ENCODE measurements around the gene COX6B1. TPM values are rescaled to one million over a fixed set of nuclear protein-coding genes. Genes with fewer than 3 reads are reported as not detected.
A peak's percentile ranks its signal among the peaks of the same experiment; 100 is the strongest.
"Not testable (repeated sequence)": the region's sequence is repeated elsewhere in the genome, so short reads cannot be mapped to it uniquely, and the experiment has no call there.

COX6B1 gene
- total RNA-seq = 323 TPM
- polyA plus RNA-seq (ENCODE audit: insufficient read depth, low read depth, low replicate concordance) = 1,951 TPM
- long read RNA-seq, donor 1, transcript COX6B1-201 (4 exons, 667 nt) = major isoform, 270 of 327 reads
- long read RNA-seq, donor 1, partial matches to known transcripts = 52 of 327 reads
- long read RNA-seq, donor 1, other reads (novel, unspliced or antisense) = 5 of 327 reads
- long read RNA-seq, donor 2, transcript COX6B1-201 (4 exons, 667 nt) = major isoform, 428 of 508 reads
- long read RNA-seq, donor 2, partial matches to known transcripts = 64 of 508 reads
- long read RNA-seq, donor 2, other reads (novel, unspliced or antisense) = 15 of 508 reads
- long read RNA-seq, donor 3, transcript COX6B1-201 (4 exons, 667 nt) = major isoform, 482 of 561 reads
- long read RNA-seq, donor 3, partial matches to known transcripts = 72 of 561 reads
- long read RNA-seq, donor 3, other reads (novel, unspliced or antisense) = 6 of 561 reads
- long read RNA-seq, donor 4, transcript COX6B1-201 (4 exons, 667 nt) = major isoform, 286 of 328 reads
- long read RNA-seq, donor 4, partial matches to known transcripts = 32 of 328 reads
- long read RNA-seq, donor 4, other reads (novel, unspliced or antisense) = 10 of 328 reads
- long read RNA-seq, donor 5, transcript COX6B1-201 (4 exons, 667 nt) = major isoform, 36 of 36 reads
- long read RNA-seq, donor 5, partial matches to known transcripts = 0 of 36 reads
- long read RNA-seq, donor 5, other reads (novel, unspliced or antisense) = 0 of 36 reads
- long read RNA-seq, donor 6, transcript COX6B1-201 (4 exons, 667 nt) = major isoform, 1,236 of 1,540 reads
- long read RNA-seq, donor 6, partial matches to known transcripts = 231 of 1,540 reads
- long read RNA-seq, donor 6, other reads (novel, unspliced or antisense) = 73 of 1,540 reads
- long read RNA-seq, donor 7, transcript COX6B1-201 (4 exons, 667 nt) = major isoform, 70 of 93 reads
- long read RNA-seq, donor 7, partial matches to known transcripts = 23 of 93 reads
- long read RNA-seq, donor 7, other reads (novel, unspliced or antisense) = 0 of 93 reads
- long read RNA-seq, donor 8, transcript COX6B1-201 (4 exons, 667 nt) = major isoform, 396 of 468 reads
- long read RNA-seq, donor 8, partial matches to known transcripts = 63 of 468 reads
- long read RNA-seq, donor 8, other reads (novel, unspliced or antisense) = 8 of 468 reads
- long read RNA-seq, donor 9, transcript COX6B1-201 (4 exons, 667 nt) = major isoform, 207 of 241 reads
- long read RNA-seq, donor 9, partial matches to known transcripts = 29 of 241 reads
- long read RNA-seq, donor 9, other reads (novel, unspliced or antisense) = 5 of 241 reads
- long read RNA-seq, donor 10, transcript COX6B1-201 (4 exons, 667 nt) = major isoform, 315 of 390 reads
- long read RNA-seq, donor 10, partial matches to known transcripts = 69 of 390 reads
- long read RNA-seq, donor 10, other reads (novel, unspliced or antisense) = 6 of 390 reads

- Histone ChIP-seq H3K27me3 (ENCODE audit: control insufficient read depth, insufficient read depth, low read length) (no peaks in the 10 kb centered on the region), H3K4me3 (ENCODE audit: low read length in 3 of 3) (peak within 1 kb of the TSS; percentile 91 to 97 (median 94)), H3K4me1 (ENCODE audit: control insufficient read depth in 2 of 3, insufficient read depth in 2 of 3, low read depth in 1 of 3, low read length in 3 of 3) (peaks cover 0 to 15% (median 0%) of the 10 kb centered on the region in 3 donors), H3K36me3 (ENCODE audit: control insufficient read depth in 2 of 3, insufficient read depth in 3 of 3, low read length in 3 of 3) (no peaks in the 10 kb centered on the region), H3K27ac (ENCODE audit: low read depth in 2 of 2, low read length in 2 of 2) (peak within 1 kb of the TSS; percentile 79 to 86), H3K9ac (ENCODE audit: low read length in 3 of 3) (peak within 1 kb of the TSS; percentile 70 to 98 (median 85)), H3K9me3 (ENCODE audit: control insufficient read depth in 2 of 3, insufficient read depth in 1 of 3, low read length in 3 of 3) (no peaks in the 10 kb centered on the region)
- TF ChIP-seq, protein P1, sequence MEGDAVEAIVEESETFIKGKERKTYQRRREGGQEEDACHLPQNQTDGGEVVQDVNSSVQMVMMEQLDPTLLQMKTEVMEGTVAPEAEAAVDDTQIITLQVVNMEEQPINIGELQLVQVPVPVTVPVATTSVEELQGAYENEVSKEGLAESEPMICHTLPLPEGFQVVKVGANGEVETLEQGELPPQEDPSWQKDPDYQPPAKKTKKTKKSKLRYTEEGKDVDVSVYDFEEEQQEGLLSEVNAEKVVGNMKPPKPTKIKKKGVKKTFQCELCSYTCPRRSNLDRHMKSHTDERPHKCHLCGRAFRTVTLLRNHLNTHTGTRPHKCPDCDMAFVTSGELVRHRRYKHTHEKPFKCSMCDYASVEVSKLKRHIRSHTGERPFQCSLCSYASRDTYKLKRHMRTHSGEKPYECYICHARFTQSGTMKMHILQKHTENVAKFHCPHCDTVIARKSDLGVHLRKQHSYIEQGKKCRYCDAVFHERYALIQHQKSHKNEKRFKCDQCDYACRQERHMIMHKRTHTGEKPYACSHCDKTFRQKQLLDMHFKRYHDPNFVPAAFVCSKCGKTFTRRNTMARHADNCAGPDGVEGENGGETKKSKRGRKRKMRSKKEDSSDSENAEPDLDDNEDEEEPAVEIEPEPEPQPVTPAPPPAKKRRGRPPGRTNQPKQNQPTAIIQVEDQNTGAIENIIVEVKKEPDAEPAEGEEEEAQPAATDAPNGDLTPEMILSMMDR (IDR thresholded peaks at IDR 0.05; ENCODE audit: borderline replicate concordance, extremely low read depth, insufficient read depth) = no peak
- DNase-seq (peak; percentile 94 to 99 (median 96)), FAIRE-seq (peak; percentile 94)
- intact Hi-C loops (cut with DNase I) = no loop called here
These were observed at the start of gene COX6B1 for GRCh38 chr19:35648017-35648961. TSS of gene COX6B1 (plus strand) at chr19:35648323. CDS start at chr19:35651244, 2,921 bp downstream.

GRCh38 chr19:35601971-35602370, 46.2 kb upstream of the COX6B1 start:
- intact Hi-C loops (cut with DNase I) = no loop called here
- H3K36me3 ChIP-seq (ENCODE audit: control insufficient read depth in 2 of 3, insufficient read depth in 3 of 3, low read length in 3 of 3) = no peaks in the 10 kb centered on the region
- H3K27ac ChIP-seq (ENCODE audit: low read depth in 2 of 2, low read length in 2 of 2) = no peak overlapping the region
- no peak overlapping the region for H3K9ac ChIP-seq (ENCODE audit: low read length in 3 of 3)
- FAIRE-seq (no peak), DNase-seq (no peak)
- H3K9me3 ChIP-seq (ENCODE audit: control insufficient read depth in 2 of 3, insufficient read depth in 1 of 3, low read length in 3 of 3) = no peaks in the 10 kb centered on the region
- TF ChIP-seq, protein P1 (IDR thresholded peaks at IDR 0.05; ENCODE audit: borderline replicate concordance, extremely low read depth, insufficient read depth) = no peak
- no peaks in the 10 kb centered on the region for H3K27me3 ChIP-seq (ENCODE audit: control insufficient read depth, insufficient read depth, low read length)
- H3K4me1 ChIP-seq (ENCODE audit: control insufficient read depth in 2 of 3, insufficient read depth in 2 of 3, low read depth in 1 of 3, low read length in 3 of 3) = no peaks in the 10 kb centered on the region
- H3K4me3 ChIP-seq (ENCODE audit: low read length in 3 of 3) = no peak overlapping the region

- intact Hi-C loops (cut with DNase I); FAIRE-seq; H3K9ac ChIP-seq (ENCODE audit: low read length in 3 of 3); H3K4me3 ChIP-seq (ENCODE audit: low read length in 3 of 3); H3K27me3 ChIP-seq (ENCODE audit: control insufficient read depth, insufficient read depth, low read length); H3K4me1 ChIP-seq (ENCODE audit: control insufficient read depth in 2 of 3, insufficient read depth in 2 of 3, low read depth in 1 of 3, low read length in 3 of 3); H3K9me3 ChIP-seq (ENCODE audit: control insufficient read depth in 2 of 3, insufficient read depth in 1 of 3, low read length in 3 of 3); H3K27ac ChIP-seq (ENCODE audit: low read depth in 2 of 2, low read length in 2 of 2); H3K36me3 ChIP-seq (ENCODE audit: control insufficient read depth in 2 of 3, insufficient read depth in 3 of 3, low read length in 3 of 3); DNase-seq: not testable (repeated sequence)
These were observed 43.7 kb upstream of the COX6B1 start for GRCh38 chr19:35604436-35604835.

DNA sequence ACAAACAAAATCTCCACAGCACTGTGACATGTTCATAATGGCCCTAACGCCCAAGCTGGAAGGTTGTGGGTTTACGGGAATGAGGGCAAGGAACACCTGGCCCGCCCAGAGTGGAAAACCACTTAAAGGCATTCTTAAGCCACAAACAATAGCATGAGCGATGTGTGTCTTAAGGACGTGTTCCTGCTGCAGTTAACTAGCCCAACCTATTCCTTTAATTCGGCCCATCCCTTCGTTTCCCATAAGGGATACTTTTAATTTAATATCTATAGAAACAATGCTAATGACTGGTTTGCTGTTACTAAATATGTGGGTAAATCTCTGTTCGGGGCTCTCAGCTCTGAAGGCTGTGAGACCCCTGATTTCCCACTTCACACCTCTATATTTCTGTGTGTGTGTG, 41.0 kb upstream of the COX6B1 start:
- intact Hi-C loops (cut with DNase I); DNase-seq; H3K9me3 ChIP-seq (ENCODE audit: control insufficient read depth in 2 of 3, insufficient read depth in 1 of 3, low read length in 3 of 3); H3K36me3 ChIP-seq (ENCODE audit: control insufficient read depth in 2 of 3, insufficient read depth in 3 of 3, low read length in 3 of 3); H3K9ac ChIP-seq (ENCODE audit: low read length in 3 of 3); H3K27me3 ChIP-seq (ENCODE audit: control insufficient read depth, insufficient read depth, low read length); H3K27ac ChIP-seq (ENCODE audit: low read depth in 2 of 2, low read length in 2 of 2); H3K4me1 ChIP-seq (ENCODE audit: control insufficient read depth in 2 of 3, insufficient read depth in 2 of 3, low read depth in 1 of 3, low read length in 3 of 3); FAIRE-seq; H3K4me3 ChIP-seq (ENCODE audit: low read length in 3 of 3): not testable (repeated sequence)

Measured in kidney (tissue), 22 donors.